AG20443 (cell line): Measurements from ENCODE around the gene CCDC66.
A peak's percentile ranks its signal among the peaks of the same experiment; 100 is the strongest.
"Not testable (repeated sequence)": the region's sequence is repeated elsewhere in the genome, so short reads cannot be mapped to it uniquely, and the experiment has no call there.

Experiments used
- DNase-seq: peaks from one replicate; pipeline ENCODE4 v3.0.0; 2012; ENCODE audit warnings: low spot score, mixed read lengths

The CCDC66 gene

DNA sequence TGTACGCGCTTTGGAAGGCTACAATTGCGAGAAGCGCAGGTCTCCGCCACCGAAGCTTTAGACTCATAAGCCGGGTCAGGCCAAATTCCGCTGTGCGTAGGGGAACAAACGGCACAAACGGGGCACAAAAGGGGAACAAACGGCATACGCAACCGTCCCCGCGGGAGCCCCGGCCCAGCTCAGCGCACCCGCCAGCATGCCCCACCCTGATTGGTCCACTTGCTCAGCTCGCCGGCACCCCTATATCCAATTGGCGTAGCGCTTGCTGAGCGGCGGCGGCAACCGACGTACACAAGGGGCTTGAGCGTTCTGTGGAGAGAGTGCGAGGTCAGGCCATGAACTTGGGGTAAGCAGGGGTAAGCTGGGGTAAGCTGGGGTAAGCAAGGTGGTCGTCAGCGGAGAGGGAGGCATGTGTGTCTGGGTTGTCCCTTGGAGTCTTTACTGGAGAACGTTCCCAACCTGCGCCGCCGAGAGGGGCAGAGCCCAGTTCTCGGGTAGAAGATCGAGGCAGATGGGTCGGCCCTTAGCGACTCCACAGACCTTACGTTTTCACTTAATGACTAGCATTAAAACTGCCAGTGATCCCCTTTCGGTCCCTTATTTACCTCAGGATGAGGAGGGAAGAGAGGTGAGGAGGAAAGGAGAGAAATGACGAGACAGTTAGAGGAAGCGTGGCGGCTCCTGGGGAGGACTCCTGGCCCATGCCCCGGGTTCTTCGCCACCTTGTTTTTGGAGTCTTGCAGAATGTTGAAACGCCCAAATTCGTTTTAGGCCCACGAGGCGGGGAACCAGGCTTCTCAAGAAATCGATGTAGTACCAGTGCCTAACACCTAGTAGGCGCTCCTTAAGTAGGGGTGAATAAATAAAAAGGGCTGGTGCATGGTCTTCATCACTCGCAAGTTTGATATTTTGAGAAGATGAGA lies at the start of gene CCDC66:
Gene CCDC66 (plus strand): TSS at position 268 of the 923 bp plus-strand sequence. CDS start 68 bp downstream, at position 336.
- peak; percentile 96 for DNase-seq

DNA sequence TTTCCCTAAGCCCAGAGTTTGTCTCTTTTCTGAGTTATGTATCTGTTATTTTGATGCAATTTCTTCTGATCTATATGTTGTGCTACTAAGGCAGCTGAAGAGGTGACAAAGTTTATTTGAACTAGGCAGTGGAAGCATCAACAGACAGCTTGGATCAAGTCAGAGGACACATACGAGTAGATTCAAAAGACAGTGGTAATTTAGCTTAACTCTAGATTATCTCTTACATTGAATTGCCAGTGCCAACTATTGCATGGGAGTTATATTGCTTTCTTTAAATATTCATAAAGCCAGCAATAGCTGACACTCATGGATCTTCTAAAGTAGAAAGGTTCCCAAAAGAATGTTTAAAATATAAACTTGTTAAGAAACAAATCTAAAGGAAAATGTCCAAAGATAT lies 37.3 kb upstream of the CCDC66 start:
- DNase-seq, result no peak

DNA sequence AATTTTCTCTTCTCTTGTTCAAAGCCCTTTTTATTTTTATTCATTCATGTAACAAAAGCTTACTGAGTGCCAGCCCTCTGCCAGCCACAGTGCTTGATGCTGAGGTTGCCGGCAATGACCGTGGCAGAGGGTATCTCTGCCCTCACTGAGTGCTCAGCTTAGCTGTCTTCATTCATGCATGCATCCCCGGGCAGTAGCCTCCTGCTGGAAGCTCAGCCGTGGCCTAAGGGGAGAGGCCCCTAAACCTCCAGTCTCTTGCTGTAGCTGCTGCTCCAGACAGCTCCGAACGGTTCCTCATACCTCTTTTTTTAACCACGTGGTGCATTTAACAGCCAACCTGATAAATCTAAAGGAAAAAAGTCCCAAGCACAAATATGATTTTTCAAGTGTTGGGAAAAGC lies 34.6 kb upstream of the CCDC66 start:
- DNase-seq, result no peak

DNA sequence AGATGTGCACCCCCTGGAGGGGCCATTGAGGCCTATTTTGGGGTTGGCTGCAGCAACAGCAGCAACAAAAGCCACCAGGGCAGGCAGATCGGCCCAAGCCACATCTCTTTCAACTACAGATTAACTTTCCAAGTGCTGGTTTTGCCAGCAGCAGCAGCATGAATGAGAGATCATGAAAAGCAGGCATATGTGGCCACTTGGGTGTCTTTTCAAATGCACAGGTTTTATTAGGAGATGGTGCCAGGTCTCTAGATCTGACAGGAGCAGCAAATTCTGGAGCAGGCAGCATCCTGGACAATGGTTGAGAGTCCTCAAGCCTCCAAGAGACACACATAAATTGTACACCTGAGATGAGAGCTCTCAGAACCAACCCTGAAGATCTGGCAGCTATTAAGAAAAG lies 31.7 kb upstream of the CCDC66 start:
- no peak for DNase-seq

DNA sequence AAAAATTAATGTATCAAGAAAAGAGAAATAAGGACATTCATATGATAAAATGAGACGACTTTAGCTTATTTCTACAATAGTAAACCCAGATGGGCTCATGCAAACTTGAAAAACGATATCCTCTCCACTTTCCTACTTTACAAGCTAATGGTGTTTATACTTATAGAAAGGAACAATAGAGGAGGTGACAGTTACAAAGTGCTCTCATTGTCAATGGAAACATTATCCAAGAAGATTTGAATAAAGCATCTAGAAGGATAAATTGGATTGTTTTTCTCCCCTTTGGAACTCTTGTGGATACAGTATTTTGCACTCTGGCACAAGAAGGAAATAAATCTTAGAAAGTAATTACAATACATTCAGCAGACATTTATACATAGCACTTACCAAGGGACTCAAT lies 20.2 kb upstream of the CCDC66 start:
- DNase-seq, result no peak

DNA sequence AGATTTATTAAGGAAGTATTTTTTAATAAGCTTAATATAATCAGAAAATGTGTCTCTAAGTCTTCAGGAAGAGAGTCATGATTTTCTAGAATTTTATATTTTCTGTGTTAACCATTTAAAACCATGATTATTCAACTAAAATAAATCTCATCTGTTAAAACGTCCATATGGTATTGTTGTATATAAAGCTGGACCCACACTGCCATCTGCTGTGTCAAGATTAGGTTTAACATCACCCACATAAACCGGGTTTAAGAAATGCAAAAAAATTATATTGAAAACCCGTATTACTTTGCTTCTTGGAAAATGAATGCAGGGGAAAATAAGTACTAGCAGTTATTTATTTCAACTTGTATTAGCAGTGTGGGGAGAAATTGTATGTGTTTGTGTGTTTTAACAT lies 9.5 kb upstream of the CCDC66 start:
- DNase-seq, result no peak

DNA sequence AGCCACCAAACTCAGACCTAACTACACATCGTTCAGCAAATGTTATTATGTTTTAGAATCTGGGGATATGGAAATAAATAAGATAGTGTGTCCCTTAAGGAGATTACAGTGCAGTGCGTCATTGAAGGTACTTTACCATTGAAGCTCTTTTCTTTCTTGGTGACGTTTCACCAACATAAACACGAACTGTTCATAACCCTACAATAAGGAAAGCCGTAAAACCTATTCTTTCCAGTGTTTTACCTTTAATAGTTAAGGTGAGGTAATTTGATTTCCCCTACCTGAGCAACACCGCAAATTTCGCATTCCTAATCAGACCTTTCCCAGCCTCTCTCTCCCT lies 826 bp downstream of the CCDC66 start:
- no peak for DNase-seq

DNA sequence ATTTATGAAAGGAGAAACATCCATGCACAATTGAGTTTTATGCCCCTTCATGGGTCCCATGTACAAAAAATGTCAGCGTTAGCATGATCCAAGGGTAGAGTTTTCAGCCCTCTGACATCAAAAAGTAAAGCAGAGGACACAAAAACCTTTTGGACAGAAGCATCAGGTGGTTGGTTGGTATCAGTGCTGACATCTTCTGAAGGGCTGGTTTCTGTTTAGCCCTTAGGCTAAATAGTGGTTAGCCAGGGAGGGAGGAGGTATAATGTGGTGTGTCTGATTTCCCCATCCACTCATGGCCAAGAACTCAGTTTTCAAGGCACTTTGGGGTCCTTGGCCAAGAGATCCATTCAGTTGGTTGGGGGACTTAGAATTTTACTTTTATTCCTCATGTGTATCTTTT lies 16.5 kb downstream of the CCDC66 start:
- no peak for DNase-seq

DNA sequence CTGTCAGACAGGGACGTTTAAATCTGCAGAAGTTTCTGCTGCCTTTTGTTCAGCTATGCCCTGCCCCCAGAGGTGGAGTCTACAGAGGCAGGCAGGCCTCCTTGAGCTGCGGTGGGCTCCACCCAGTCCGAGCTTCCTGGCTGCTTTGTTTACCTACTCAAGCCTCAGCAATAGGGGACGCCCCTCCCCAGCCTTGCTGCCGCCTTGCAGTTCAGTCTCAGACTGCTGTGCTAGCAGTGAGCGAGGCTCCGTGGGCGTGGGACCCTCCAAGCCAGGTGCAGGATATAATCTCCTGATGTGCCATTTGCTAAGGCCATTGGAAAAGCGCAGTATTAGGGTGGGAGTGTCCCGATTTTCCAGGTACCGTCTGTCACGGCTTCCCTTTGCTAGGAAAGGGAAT lies 25.0 kb downstream of the CCDC66 start:
- not testable (repeated sequence) for DNase-seq

DNA sequence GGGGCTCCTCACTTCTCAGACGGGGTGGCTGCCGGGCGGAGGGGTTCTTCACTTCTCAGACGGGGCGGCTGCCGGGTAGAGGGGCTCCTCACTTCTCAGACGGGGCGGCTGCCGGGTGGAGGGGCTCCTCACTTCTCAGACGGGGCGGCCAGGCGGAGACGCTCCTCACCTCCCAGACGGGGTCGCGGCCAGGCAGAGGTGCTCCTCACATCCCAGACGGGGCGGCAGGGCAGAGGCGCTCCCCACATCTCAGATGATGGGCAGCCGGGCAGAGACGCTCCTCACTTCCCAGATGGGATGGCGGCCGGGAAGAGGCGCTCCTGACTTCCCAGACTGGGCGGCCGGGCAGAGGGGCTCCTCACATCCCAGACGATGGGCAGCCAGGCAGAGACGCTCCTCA lies 27.3 kb downstream of the CCDC66 start:
- not testable (repeated sequence) for DNase-seq

DNA sequence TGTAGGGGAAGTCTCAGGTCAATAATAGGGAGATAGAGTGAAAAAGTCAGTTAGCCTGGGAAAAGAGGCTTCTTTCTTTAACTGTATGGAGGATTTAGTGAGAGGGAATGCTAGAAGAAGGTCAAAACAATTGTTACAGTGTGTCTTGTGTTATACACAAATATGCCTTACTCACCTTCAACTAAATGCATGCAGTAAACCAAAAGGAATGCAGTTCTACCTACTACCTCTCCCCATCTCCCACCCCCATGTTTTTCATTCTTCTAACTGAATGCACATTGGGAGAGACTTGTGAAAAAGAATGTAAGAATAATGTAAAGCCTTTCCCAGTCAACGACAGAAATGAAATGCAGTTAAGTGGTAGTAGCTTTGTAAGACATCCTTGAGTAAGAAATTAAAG lies 33.8 kb downstream of the CCDC66 start:
- no peak for DNase-seq

DNA sequence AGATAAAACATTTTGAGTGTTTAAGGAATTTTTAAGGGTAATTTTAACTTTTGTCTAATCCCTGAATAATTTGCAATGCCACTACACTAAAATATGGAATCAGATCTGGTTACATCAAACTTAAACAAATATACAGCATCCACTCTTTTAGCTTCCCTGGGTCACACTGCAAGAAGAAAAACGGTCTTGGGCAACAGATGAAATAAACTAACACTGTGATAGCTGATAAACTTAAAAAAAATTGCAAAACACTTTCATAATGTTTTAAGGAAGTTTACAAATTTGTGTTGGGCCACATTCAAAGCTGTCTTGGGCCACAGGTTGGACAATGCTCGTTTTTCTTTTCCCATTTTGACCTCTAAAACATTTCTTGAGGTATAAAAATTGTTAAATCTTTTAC lies 34.3 kb downstream of the CCDC66 start:
- DNase-seq, result no peak

DNA sequence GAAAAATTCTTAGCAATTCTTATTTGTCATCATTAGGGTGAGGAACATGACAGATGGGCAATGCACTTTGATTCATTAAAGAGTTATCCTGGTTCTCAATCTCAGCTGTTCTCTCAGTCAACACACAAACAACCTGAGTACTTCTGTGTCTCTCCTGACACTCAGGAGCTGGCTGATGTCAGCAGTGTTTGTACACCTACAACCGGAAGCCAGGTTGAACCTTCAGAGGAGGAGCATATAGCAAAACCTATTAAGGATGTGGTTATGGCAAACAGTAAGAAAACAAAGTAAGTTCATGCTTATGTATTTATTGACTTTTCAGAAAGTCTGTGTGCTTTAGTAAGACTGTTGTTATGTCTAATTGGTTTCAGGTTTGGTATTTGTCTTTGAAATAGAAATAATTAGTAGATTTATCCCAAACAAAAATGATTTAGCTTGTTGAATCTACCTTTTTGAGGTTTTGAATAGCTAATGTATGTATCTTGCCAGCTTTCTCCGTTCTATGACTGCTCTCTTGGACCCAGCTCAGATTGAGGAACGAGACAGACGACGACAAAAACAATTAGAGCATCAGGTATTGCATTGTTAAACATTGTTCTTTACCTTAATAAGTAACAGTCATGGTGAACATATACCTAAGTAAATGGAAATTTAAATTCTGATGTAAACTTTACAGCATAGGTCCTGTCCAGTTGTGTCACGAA lies 36.6 kb downstream of the CCDC66 start:
- DNase-seq, result no peak

DNA sequence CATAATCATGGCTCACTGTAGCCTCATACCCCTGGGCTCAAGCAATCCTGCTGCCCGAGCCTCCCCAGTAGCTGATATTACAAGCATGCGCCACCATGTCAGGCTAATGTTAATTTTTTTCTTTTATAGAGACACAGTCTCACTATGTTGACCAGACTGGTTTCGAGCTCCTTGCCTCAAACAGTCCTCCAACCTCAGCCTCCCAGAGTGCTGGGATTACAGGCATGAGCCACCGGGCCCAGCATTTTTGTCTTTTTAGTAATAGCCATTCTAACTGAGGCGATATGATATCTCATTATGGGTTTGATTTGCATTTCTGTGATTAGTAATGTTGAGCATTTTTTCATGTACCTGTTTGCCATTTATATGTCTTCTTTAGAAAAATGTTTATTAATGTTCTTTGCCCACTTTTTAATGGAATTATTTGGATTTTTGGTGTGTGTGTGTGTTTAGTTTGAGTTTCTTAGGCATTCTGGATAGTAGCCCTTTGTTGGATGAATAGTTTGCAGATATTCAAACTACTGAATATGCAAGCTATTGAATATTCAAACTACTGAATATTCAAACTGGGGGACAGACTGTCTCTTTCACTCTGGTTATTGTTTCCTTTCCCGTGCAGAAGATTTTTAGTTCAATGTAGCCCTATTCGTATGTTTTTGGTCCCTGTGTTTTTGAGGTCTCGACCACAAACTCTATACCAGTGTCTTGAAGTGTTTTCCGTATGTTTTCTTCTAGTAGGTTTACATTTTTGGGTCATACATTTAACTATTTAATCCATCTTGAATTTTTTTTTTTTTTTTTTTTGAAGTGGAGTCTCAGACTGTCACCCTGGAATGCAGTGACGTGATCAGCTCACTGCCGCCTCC lies 39.2 kb downstream of the CCDC66 start:
- DNase-seq, result no peak

DNA sequence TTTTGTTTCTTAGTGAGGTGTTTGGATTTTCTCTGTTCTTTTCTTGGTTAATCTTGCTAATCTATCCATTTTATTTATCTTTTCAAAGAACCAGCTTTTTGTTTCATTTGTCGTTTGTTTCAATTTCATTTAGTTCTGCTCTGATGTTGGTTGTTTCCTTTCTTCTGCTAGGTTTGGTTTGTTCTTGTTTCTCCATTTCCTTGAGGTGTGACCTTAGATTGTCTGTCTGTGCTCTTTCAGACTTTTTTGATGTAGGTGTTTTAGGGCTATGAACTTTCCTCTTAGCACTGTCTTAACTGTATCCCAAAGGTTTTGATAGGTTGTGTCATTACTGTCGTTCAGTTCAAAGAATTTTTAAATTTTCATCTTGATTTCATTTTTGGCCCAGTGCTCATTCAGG lies 51.5 kb downstream of the CCDC66 start:
- DNase-seq, result not testable (repeated sequence)

DNA sequence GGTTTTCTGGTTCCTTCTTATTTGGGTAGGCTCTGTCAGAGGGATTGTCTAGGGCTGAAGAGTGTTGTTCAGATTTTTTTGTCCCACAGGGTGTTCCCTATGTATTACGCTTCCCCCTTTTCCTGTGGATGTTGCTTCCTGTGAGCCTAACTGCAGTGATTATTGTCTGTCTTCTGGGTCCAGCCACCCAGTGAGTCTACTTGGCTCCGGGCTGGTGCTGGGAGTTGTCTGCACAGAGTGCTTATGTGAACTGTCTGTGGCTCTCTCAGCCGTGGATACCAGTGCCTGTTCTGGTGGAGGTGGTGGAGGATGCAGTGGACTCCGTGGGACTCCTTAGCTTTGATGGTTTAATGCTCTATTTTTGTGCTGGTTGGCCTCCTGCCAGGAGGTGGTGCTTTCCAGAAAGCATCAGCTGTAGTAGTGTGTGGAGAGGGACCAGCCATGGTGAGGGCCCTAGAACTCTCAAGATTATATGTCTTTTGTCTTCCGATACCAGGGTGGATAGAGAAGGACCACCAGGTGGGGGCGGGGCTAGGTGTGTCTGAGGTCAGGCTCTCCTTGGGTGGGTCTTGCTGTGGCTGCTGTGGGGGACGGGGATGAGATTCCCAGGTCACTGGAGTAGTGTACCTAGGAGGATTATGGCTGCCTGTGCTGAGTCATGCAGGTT lies 53.8 kb downstream of the CCDC66 start:
- no peak for DNase-seq

DNA sequence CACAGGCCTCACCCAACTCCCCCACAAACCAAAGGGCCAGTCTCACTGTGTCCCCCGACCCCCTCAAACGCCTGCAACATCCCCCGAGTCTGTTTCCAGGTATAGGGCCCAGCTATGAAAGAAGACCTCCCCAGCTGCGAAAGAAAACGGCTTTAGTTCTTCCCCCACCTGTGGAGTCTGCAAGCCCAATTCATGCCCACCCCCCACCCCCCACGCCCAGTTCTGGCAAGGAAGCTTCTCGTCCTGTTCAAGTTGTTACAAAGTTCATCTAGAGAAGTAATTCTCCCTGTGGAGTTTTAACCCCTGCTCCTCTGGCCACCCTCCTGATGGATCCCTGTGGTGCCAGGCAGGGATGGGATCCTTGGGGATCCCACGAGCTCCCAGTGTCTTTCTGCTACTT lies 54.4 kb downstream of the CCDC66 start:
- DNase-seq, result no peak

DNA sequence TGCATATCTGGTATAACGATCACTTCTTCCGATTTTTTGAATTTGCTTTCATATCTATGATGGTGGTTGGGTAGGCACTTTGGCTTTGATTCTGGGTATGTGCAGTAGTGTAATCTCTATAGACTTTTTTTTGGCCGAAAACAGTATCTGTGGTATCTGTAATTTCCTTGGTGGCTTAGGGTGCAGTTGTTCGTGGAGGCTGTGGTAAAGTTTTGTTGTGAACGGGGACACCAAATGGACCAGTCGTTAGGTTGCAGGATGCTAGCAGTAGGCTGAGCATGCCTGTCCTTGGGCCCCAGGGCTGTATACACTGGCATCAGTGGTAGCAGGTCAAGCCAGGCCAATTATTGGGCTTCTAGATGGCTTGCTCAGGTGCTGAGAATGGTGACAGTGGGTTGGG lies 55.2 kb downstream of the CCDC66 start:
- DNase-seq, result no peak

DNA sequence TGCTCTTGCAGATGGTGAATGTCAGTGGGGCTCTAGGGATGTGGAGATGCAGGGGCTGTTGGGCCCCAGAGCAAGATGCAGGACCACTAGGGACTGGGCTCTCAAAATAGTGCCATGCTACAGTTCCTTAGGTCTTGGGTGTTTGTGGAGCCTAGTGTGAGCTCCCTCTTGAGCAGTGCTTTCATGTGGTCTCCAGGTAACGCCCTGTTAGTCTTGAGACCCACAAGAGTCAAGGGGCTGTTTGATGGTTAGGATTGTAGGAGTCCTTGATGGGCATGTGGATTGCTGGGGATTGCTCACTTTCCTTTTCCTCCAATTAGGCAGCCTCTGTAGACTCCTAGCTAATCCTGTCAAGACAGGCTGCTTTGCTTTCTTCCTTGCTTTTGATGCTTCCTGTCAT lies 56.0 kb downstream of the CCDC66 start:
- no peak for DNase-seq

DNA sequence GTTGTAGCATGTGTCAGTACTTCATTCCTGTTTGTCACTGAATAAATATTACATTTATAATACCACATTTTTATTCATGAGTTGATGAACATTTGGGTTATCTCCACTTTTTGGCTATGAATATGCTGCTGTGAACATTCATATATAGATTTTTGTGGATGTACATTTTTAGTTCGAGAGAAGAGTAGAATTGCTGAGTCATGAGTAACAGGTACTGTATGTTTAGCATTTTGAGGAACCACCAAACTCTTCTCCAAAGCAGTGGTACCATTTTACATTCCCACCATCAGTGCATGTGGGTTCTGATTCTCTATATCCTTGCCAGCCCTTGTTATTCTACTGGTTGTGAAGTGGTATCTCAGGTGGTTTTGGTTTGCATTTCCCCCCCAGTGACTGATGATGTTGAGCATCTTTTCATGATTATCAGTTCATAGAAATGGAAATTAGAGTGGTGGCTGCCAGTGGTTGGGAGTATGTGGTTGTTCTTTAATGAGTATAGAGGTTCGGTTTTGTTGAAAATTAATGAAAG lies 59.6 kb downstream of the CCDC66 start:
- no peak for DNase-seq

DNA sequence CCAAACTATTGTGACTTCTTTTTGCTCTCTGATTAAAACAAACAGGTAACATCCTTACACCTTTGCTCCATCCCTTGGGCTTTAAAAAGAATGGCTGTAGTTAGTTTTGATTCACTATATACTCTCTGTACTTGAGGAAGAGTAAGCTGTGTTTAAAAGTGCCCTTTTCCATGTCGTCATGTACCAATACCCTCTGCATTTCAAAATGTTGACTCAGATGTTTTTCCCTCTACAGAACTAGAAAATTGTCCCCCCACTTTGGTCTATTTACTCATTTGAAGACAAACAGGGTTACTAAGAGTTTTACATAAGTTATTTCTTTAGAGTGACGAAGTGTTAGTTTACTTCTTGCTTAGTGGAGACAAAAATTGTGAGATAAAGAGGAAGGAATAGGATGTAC lies 63.4 kb downstream of the CCDC66 start:
- no peak for DNase-seq

DNA sequence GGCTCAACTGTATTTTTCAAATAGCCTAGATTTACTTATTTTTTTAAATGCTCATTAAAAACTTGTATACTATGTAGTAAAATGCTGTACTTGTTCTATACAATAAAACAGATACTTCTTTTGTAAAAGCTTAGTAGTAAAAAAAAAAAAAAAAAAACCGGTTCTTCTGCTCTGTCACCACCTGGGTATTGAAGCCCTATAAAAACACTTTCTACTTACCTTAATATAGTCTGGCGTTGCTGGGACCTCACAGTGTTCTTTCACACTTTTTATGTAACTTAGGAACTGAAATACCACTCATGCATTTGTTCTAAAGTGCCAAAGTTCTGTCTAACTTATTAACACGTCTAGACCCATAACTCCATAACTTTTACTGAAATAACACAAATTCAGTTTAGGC lies 64.7 kb downstream of the CCDC66 start:
- DNase-seq, result no peak
